Common myeloid progenitor, CD34-positive (primary cell): ENCODE measurements around the gene RMND5B.
"Not testable (repeated sequence)": the region's sequence is repeated elsewhere in the genome, so short reads cannot be mapped to it uniquely, and the experiment has no call there.

Experiments
- CTCF ChIA-PET: fragments of 350-600 bp; sonication (Branson Sonifier 250); formaldehyde crosslinking; loops from one replicate; lab custom pipeline; 2021; ENCODE audit warnings: antibody characterized with exemption; lab: Charles Lee
- POLR2A ChIA-PET: fragments of 350-600 bp; sonication (Branson Sonifier 250); formaldehyde crosslinking; loops from one replicate; lab custom pipeline; 2021; ENCODE audit warnings: antibody characterized with exemption; lab: Charles Lee
- DNase-seq, 3 donors: peaks; one replicate each; pipeline versions ENCODE4 v3.0.0 to v3.0.0-alpha.2; 2013
- H3K27ac ChIP-seq, 2 experiments: 1 replicate in 1 of 2; 2 replicates in 1 of 2; pipeline ENCODE4 v1.7.0; 2013; ENCODE audit warnings: inconsistent platforms in 2 of 2, low read length in 2 of 2, mild to moderate bottlenecking in 2 of 2, low read depth in 1 of 2, moderate library complexity in 1 of 2; ENCODE audit not compliant: severe bottlenecking in 2 of 2, insufficient read depth in 1 of 2, poor library complexity in 1 of 2
- H3K27me3 ChIP-seq, 5 experiments: replicated peaks in 2 of 5; 1 replicate in 3 of 5; 2 replicates in 2 of 5; pipeline versions ENCODE4 v1.6.1 to v1.7.0; 2013; ENCODE audit warnings: low read length in 4 of 5, mild to moderate bottlenecking in 2 of 5, moderate library complexity in 2 of 5, inconsistent platforms in 1 of 5; ENCODE audit not compliant: insufficient read depth in 5 of 5, control insufficient read depth in 4 of 5
- H3K36me3 ChIP-seq, 4 experiments: 1 replicate in 2 of 4; 2 replicates in 2 of 4; pipeline versions ENCODE4 v1.6.1 to v1.7.0; 2013; ENCODE audit warnings: low read length in 3 of 4, control low read depth in 1 of 4, mild to moderate bottlenecking in 1 of 4; ENCODE audit not compliant: control insufficient read depth in 4 of 4, insufficient read depth in 4 of 4
- H3K4me1 ChIP-seq, 4 experiments: 1 replicate in 3 of 4; 2 replicates in 1 of 4; pipeline versions ENCODE4 v1.6.1 to v1.7.1; 2013; ENCODE audit warnings: low read length in 3 of 4, mild to moderate bottlenecking in 3 of 4, control low read depth in 1 of 4, inconsistent platforms in 1 of 4, moderate library complexity in 1 of 4; ENCODE audit not compliant: control insufficient read depth in 4 of 4, insufficient read depth in 4 of 4; ENCODE audit errors: control extremely low read depth in 1 of 4
- H3K4me3 ChIP-seq, 7 experiments: 1 replicate in 4 of 7; 2 replicates in 3 of 7; pipeline versions ENCODE4 v1.5.1 to v1.7.0; 2013; ENCODE audit warnings: mild to moderate bottlenecking in 7 of 7, low read length in 6 of 7, moderate library complexity in 6 of 7, inconsistent platforms in 2 of 7, low read depth in 2 of 7, control low read depth in 1 of 7; ENCODE audit not compliant: insufficient read depth in 4 of 7, control insufficient read depth in 1 of 7; ENCODE audit errors: extremely low read depth in 1 of 7
- H3K9me3 ChIP-seq, 5 experiments: 1 replicate in 4 of 5; 2 replicates in 1 of 5; pipeline versions ENCODE4 v1.6.1 to v1.7.1; 2013; ENCODE audit warnings: low read length in 4 of 5, mild to moderate bottlenecking in 2 of 5, inconsistent platforms in 1 of 5, low read depth in 1 of 5, moderate library complexity in 1 of 5; ENCODE audit not compliant: control insufficient read depth in 4 of 5, insufficient read depth in 2 of 5; ENCODE audit errors: control extremely low read depth in 1 of 5
- WGBS: methylation state at CpG from one replicate; pipeline ENCODE4 v1.1.5; 2013; ENCODE audit not compliant: insufficient coverage; 5-methylcytosine and 5-hydroxymethylcytosine counted together

RMND5B gene

DNA sequence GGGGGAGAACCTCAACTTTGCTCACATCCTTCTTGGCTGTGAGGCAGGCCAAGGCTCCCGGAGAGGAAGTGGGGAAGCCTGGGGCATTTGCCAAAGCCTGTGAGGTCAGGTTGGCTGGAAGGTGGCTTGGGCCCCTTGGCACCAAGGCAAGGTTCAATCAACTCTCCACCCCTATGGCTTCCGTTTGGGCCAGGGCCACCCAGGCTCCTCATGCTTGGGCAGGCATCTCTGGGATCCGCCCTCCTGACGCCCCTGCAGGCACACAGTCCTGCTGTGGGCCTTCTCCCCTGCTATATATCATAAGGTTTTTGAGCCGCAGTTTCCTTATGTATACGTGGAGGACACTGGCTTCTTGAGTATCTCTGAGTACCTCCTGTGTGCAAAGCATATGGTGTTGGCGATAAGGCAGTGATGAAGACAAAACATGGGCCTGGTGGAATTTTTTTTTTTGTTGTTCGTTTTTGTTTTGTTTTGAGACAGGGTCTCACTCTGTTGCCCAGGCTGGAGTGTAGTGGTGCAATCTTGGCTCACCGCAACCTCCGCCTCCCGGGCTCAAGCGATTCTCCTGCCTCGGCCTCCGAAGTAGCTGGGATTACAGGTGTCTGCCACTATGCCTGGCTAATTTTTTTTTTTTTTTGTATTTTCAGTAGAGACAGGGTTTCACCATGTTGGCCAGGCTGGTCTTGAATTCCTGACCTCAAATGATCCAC is 3.4 kb upstream of the RMND5B start:
- peak; percentile 71 to 95 (median 84) for DNase-seq
- H3K9me3 ChIP-seq, H3K27me3 ChIP-seq, H3K36me3 ChIP-seq: not testable (repeated sequence)
- peaks cover 0 to 48% (median 32%) of the 10 kb centered on the region in 4 experiments for H3K4me1 ChIP-seq
- H3K4me3 ChIP-seq: peak overlapping the region in 1 of 7 experiments; percentile 28
- peak overlapping the region in 1 of 2 experiments; percentile 68 for H3K27ac ChIP-seq
- WGBS: 37% methylated on average over 2 of the region's 14 CpGs
- ChIA-PET CTCF (interaction anchor here (1.0 to 1.8 kb wide), 5 partner anchors 8 to 51 kb away, joined by 3 to 5 read pairs (median 4); no protein-coding TSS in a partner anchor), POLR2A (interaction anchor here (6.1 kb wide), 1 partner anchor 13 kb away, joined by 27 read pairs; the partner anchor contains the start of gene N4BP3)

DNA sequence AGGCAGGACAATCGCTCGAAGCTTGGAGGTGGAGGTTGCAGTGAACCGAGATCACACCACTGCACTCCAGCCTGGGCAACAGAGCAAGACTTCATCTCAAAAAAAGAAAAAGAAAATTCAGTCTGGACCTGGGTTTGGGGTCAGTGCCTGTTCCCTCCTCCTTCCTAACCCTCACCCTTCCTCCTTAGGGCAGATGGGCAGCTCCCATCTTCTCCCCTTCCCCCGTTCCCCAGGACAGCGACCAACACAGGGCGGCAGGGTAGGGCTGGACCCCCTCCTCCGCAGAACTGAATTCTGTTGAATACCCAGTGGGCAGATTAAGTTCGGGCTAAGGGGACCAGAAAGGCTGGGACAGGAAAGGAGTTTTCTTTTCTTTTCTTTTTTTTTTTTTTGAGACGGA is 1.5 kb upstream of the RMND5B start:
- POLR2A ChIA-PET: interaction anchor here (1.7 kb wide), 1 partner anchor 14 kb away, joined by 7 read pairs; no protein-coding TSS in a partner anchor
- no CpG with 5 or more reads among the region's 9 CpGs for WGBS
- Histone ChIP-seq H3K27me3 (no peaks in the 10 kb centered on the region), H3K4me3 (no peak overlapping the region), H3K4me1 (peaks cover 0 to 37% (median 28%) of the 10 kb centered on the region in 4 experiments), H3K36me3 (peaks cover 0 to 4% (median 3%) of the 10 kb centered on the region in 4 experiments), H3K27ac (no peak overlapping the region), H3K9me3 (no peaks in the 10 kb centered on the region)
- DNase-seq: no peak
- CTCF ChIA-PET: interaction anchor here (0.6 to 1.8 kb wide), 3 partner anchors 8 to 37 kb away, joined by 3 to 4 read pairs (median 4); no protein-coding TSS in a partner anchor

DNA sequence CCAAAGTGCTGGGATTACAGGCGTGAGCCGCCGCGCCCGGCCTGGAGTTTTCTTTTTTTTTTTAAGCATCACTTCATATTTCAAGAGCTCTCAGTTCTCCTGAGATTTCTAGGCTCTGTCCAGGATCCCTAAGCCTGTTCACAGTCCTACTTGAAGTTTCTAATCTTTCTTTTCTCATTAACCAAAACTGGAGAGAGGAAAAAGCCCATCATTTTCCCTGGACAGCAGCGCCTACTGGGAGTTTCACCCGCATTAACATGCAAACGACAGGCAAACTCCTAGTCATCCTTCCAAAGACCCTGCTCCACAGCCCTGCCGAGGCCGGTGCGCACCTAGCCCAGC is 609 bp upstream of the RMND5B start:
- not testable (repeated sequence) for H3K36me3 ChIP-seq, H3K9me3 ChIP-seq, DNase-seq, H3K27me3 ChIP-seq
- CTCF ChIA-PET: interaction anchor here (0.6 to 3.0 kb wide), 3 partner anchors 11 to 54 kb away, joined by 4 to 17 read pairs (median 6); no protein-coding TSS in a partner anchor
- POLR2A ChIA-PET: interaction anchor here (1.2 to 1.6 kb wide), 3 partner anchors 10 to 15 kb away, joined by 3 to 10 read pairs (median 7); no protein-coding TSS in a partner anchor
- WGBS: 21% methylated on average over 9 of the region's 11 CpGs
- peak overlapping the region in 1 of 2 experiments; percentile 73 for H3K27ac ChIP-seq
- peaks cover 0 to 37% (median 28%) of the 10 kb centered on the region in 4 experiments for H3K4me1 ChIP-seq
- H3K4me3 ChIP-seq: peak overlapping the region; percentile 43 to 86 (median 72)

DNA sequence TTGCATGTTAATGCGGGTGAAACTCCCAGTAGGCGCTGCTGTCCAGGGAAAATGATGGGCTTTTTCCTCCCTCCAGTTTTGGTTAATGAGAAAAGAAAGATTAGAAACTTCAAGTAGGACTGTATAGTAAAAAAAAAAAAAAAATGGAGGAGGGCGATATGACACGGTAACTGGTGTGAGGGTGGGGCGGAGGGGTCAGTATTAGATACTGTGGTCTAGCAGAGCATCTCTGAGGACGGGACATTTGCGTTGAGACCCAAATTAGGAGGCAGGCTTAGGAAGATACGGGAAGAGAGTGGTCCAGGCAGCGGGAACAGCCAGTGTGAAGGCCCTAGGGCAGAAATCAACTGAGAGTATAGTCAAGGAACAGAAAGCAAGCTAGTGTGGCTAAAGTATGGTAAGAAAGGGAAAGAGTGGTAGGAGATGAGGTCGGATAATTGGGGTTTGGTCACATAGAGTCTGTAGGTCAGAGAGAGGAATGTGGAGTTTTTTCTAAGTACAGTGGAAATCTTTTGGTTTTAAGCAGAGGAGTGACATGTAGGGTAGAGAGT is 707 bp downstream of the RMND5B start:
- H3K4me3 ChIP-seq: peak overlapping the region; percentile 23 to 86 (median 72)
- peak overlapping the region in 1 of 2 experiments; percentile 66 for H3K27ac ChIP-seq
- 81% methylated on average over 5 of the region's 10 CpGs for WGBS
- H3K4me1 ChIP-seq: peaks cover 0 to 31% (median 25%) of the 10 kb centered on the region in 4 experiments
- ChIA-PET POLR2A (interaction anchor here (1.2 to 1.6 kb wide), 2 partner anchors 11 to 15 kb away, joined by 7 to 10 read pairs; no protein-coding TSS in a partner anchor), CTCF (interaction anchor here (0.7 to 5.4 kb wide), 5 partner anchors 11 to 55 kb away, joined by 3 to 33 read pairs (median 8); no protein-coding TSS in a partner anchor)
- no peaks in the 10 kb centered on the region for H3K9me3 ChIP-seq
- H3K36me3 ChIP-seq: peaks cover 0 to 16% (median 10%) of the 10 kb centered on the region in 4 experiments
- no peak for DNase-seq
- no peaks in the 10 kb centered on the region for H3K27me3 ChIP-seq

DNA sequence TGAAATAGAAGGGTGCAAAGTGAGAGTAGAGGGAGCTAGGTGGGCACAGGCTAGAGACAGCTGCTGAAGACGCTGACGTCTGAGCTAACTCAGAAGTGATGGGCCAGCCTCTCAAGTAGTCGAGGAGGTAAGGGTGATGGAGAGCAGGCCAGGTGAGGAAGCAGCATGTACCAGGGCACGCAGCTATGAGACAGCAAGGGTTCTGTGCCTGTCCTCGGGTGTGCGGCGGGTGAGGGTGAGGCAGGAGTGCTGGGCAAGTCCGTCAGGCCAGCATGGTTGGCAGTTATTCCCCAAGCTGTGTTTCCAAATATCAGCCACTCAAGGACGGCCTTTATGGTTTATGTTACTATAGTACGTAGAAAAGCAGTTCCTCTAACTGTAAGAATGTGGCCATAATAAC is 6.2 kb downstream of the RMND5B start:
- H3K4me3 ChIP-seq: no peak overlapping the region
- POLR2A ChIA-PET: no interaction called here
- no peak overlapping the region for H3K27ac ChIP-seq
- H3K4me1 ChIP-seq: no peaks in the 10 kb centered on the region
- H3K9me3 ChIP-seq: no peaks in the 10 kb centered on the region
- CTCF ChIA-PET: interaction anchor here (1.1 to 4.0 kb wide), 7 partner anchors 9 to 62 kb away, joined by 3 to 38 read pairs (median 3); partner anchors contain the start of gene NHP2
- 99% methylated on average over 8 of the region's 10 CpGs for WGBS
- H3K27me3 ChIP-seq: no peaks in the 10 kb centered on the region
- no peak for DNase-seq
- H3K36me3 ChIP-seq: peaks cover 6 to 32% (median 20%) of the 10 kb centered on the region in 4 experiments

DNA sequence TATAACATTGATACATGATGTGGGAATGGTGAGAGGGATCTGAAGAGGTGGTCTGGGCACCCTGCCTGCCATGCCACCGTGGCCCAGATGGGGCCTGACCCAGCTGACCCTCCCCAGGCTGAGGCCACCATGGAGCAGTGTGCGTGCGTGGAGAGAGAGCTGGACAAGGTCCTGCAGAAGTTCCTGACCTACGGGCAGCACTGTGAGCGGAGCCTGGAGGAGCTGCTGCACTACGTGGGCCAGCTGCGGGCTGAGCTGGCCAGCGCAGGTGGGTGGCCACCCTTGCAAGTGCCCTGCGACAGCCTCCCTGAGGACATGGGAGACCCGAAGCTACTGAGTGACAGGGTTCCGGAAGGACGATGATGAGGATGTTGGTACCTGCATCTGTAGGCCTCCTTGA is 7.2 kb downstream of the RMND5B start:
- no peak overlapping the region for H3K4me3 ChIP-seq
- no peak for DNase-seq
- H3K36me3 ChIP-seq: peaks cover 11 to 41% (median 25%) of the 10 kb centered on the region in 4 experiments
- ChIA-PET POLR2A (no interaction called here), CTCF (interaction anchor here (0.6 to 4.0 kb wide), 7 partner anchors 8 to 63 kb away, joined by 3 to 38 read pairs (median 3); partner anchors contain the start of gene NHP2)
- H3K27me3 ChIP-seq: no peaks in the 10 kb centered on the region
- H3K4me1 ChIP-seq: no peaks in the 10 kb centered on the region
- no peak overlapping the region for H3K27ac ChIP-seq
- WGBS: 98% methylated on average over 11 of the region's 12 CpGs
- H3K9me3 ChIP-seq: no peaks in the 10 kb centered on the region
